ENCODE data around the gene CHMP5.

DNA sequence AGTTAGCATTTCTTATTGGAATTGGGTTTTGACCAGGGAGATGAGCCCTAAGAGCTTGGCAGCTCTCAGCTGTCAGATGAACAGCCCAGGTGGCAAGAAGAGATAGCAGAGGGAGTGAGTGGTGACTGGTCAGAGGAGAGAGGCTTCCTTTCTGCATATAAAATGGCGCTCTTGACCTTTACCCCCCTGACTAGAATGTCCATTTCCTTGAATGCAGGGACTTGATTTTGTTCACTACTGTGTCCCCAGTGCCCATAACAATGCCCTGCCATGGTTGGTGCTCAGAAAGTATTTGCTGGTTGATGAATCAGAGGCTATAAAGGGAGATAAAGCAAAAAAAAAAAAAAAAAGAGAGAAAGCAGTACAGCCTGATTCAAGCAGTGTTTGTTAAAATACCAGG, 7.2 kb downstream of the CHMP5 start:
- no peak for TF ChIP-seq CTCF (conservative IDR thresholded peaks at IDR 0.05; ENCODE audit: low read length)
- no peak for TF ChIP-seq EZH2phosphoT487 (IDR thresholded peaks at IDR 0.05; ENCODE audit: borderline replicate concordance, low read depth, low read length)
